ENCODE results near the gene PTEN. TPM values are rescaled to one million over a fixed set of nuclear protein-coding genes. Genes with fewer than 3 reads are reported as not detected.

PTEN gene
- total and polyA plus RNA-seq, 9 of the 15 experiments (the other 6 are each of a cell fraction or from before 2014, with no cell fraction given): 8.4 to 56.9 (median 22.2) TPM

- no TSS peak for BruUV-seq (replicated peaks)
- peaks cover 30% of the 10 kb centered on the region for H3K36me3 ChIP-seq (ENCODE audit: control insufficient read depth, insufficient read depth, low read length)
- CTCF ChIA-PET (ENCODE audit: low intra/inter-chr PET ratio): no interaction called here
- FAIRE-seq: no peak
- no peak for DNase-seq (ENCODE audit: extremely low read depth in 1 of 4, low spot score in 3 of 4)
- in situ Hi-C loops (cut with MboI) (no loop called here), intact Hi-C loops (cut with micrococcal nuclease) (loop anchor here (5.0 kb wide), 1 partner anchor 46 kb away; the partner anchor contains the start of genes KLLN and PTEN)
- H3K9ac ChIP-seq (ENCODE audit: insufficient read depth in 1 of 2, low read depth in 2 of 2, low read length in 2 of 2): peak overlapping the region in 1 of 2 experiments; percentile 85; a peak in 2 of 4 replicates
- no peaks in the 10 kb centered on the region for H3K27me3 ChIP-seq (ENCODE audit: control insufficient read depth in 2 of 2, insufficient read depth in 2 of 2, low read length in 2 of 2)
- H3K9me1 ChIP-seq (ENCODE audit: control insufficient read depth, insufficient read depth, low read length): no peaks in the 10 kb centered on the region
- H3K79me2 ChIP-seq (ENCODE audit: control insufficient read depth, insufficient read depth, low read length): peaks cover 64% of the 10 kb centered on the region
- no peak overlapping the region for H2AFZ ChIP-seq (ENCODE audit: low read depth, low read length)
- no peaks in the 10 kb centered on the region for H3K9me3 ChIP-seq (replicated peaks; ENCODE audit: control insufficient read depth, insufficient read depth, low read depth, low read length)
- POLR2A ChIA-PET: no interaction called here
- H3K4me1 ChIP-seq (replicated peaks in 1 of 2; ENCODE audit: control insufficient read depth in 2 of 2, insufficient read depth in 2 of 2, low read length in 2 of 2): peaks cover 3 to 5% of the 10 kb centered on the region in 2 experiments; a peak in 3 of 5 replicates
- no peak for ATAC-seq
- H3K27ac ChIP-seq (ENCODE audit: extremely low read depth, low read depth, low read length): peak overlapping the region; percentile 77; the same call in 2 of the 3 replicates
- H3K4me3 ChIP-seq: peak overlapping the region; percentile 49
- H4K20me1 ChIP-seq (replicated peaks; ENCODE audit: control insufficient read depth, insufficient read depth, low read length): no peaks in the 10 kb centered on the region; the same call in 1 of the 2 replicates
- H3K4me2 ChIP-seq (ENCODE audit: insufficient read depth, low read length): peak overlapping the region; percentile 98
- under 1% methylated on average over 9 of the region's 9 CpGs for WGBS (ENCODE audit: insufficient coverage, low coverage, missing lambda C conversion rate)
- TF ChIP-seq ETV5 (CRISPR knock-in tag; IDR thresholded peaks at IDR 0.05; ENCODE audit: low read depth) (no peak), CUX1 (CRISPR knock-in tag; IDR thresholded peaks at IDR 0.05) (no peak), KDM5B (IDR thresholded peaks at IDR 0.05; ENCODE audit: insufficient replicate concordance, low read depth, low read length) (no peak), ELF1 (tag; IDR thresholded peaks at IDR 0.05) (no peak), CEBPB (tag; IDR thresholded peaks at IDR 0.05) (peak; percentile 67; the same call in 1 of the 2 replicates), CEBPG (CRISPR knock-in tag; IDR thresholded peaks at IDR 0.05) (no peak), CEBPG (tag; conservative IDR thresholded peaks at IDR 0.05 in 1 of 2, IDR thresholded peaks at IDR 0.05 in 1 of 2) (peak in 1 of 2 experiments; percentile 53; a peak in 1 of 4 replicates), E2F8 (IDR thresholded peaks at IDR 0.05; ENCODE audit: low read depth, partially characterized antibody) (no peak), PRPF4 (IDR thresholded peaks at IDR 0.05; ENCODE audit: insufficient read depth, low read depth, low read length, poor library complexity, severe bottlenecking) (no peak), FIP1L1 (IDR thresholded peaks at IDR 0.05; ENCODE audit: low read depth, low read length, poor library complexity, severe bottlenecking) (no peak), CBX2 (IDR thresholded peaks at IDR 0.05; ENCODE audit: insufficient read depth, low read length, poor library complexity, severe bottlenecking) (no peak)
Measured at GRCh38 chr10:87816163-87816897, 47.1 kb upstream of the PTEN start.

Data from K562 (cell line).